Central memory CD8-positive, alpha-beta T cell (primary cell): ENCODE data around the gene PKP4.
"Not testable (repeated sequence)": the region's sequence is repeated elsewhere in the genome, so short reads cannot be mapped to it uniquely, and the experiment has no call there.

ENCODE experiments used
- ATAC-seq: fragments of 150-1000 bp; cut with Tn5 transposase; replicated peaks from 2 replicates; pipeline ENCODE4 v1.10.0; 2022; ENCODE audit warnings: mild to moderate bottlenecking, moderate FRiP score, moderate number of reproducible peaks; ENCODE audit not compliant: poor library complexity, severe bottlenecking; ENCODE audit errors: extremely low read depth
- DNase-seq, 2 donors: peaks; one replicate each; pipeline ENCODE4 v3.0.0; 2021; ENCODE audit warnings: low spot score in 2 of 2
- H3K27ac Mint-ChIP-seq: one replicate; pipeline ENCODE4 v1.8.0; 2022; ENCODE audit warnings: low read depth, mild to moderate bottlenecking, moderate library complexity, mixed read lengths
- H3K27me3 Mint-ChIP-seq: one replicate; pipeline ENCODE4 v1.8.0; 2022; ENCODE audit warnings: mixed read lengths
- H3K36me3 Mint-ChIP-seq: one replicate; pipeline ENCODE4 v1.8.0; 2022; ENCODE audit warnings: mild to moderate bottlenecking, moderate library complexity, mixed read lengths; ENCODE audit not compliant: insufficient read depth
- H3K4me1 Mint-ChIP-seq: one replicate; pipeline ENCODE4 v1.8.0; 2022; ENCODE audit warnings: mixed read lengths
- H3K4me3 Mint-ChIP-seq: one replicate; pipeline ENCODE4 v1.8.0; 2022; ENCODE audit warnings: mild to moderate bottlenecking, moderate library complexity, mixed read lengths
- H3K9me3 Mint-ChIP-seq: one replicate; pipeline ENCODE4 v1.8.0; 2022; ENCODE audit warnings: mixed read lengths

PKP4 gene

GRCh38 chr2:158456309-158457066 is at the start of gene PKP4, which contains the start of gene CCDC148:
PKP4 (plus strand) TSS chr2:158456952; CDS start chr2:158533185, 76,233 bp downstream.
CCDC148 (minus strand) TSS chr2:158456753; CDS start chr2:158456439, 314 bp downstream.
- ATAC-seq (peak; percentile 92), DNase-seq (peak; percentile 73 to 82)
- Mint-ChIP-seq H3K9me3 (no peaks in the 10 kb centered on the region), H3K27me3 (peaks cover 11% of the 10 kb centered on the region), H3K4me3 (peak within 1 kb of the TSS; percentile 94), H3K36me3 (peaks cover 6% of the 10 kb centered on the region), H3K27ac (peak within 1 kb of the TSS; percentile 75), H3K4me1 (peaks cover 20% of the 10 kb centered on the region)

- no peaks in the 10 kb centered on the region for H3K4me1 Mint-ChIP-seq
- H3K9me3 Mint-ChIP-seq = peaks cover 16% of the 10 kb centered on the region
- H3K27ac Mint-ChIP-seq = no peak overlapping the region
These were observed 49.7 kb upstream of the PKP4 start for GRCh38 chr2:158407031-158407430.

GRCh38 chr2:158410132-158410531 is 46.6 kb upstream of the PKP4 start:
- Mint-ChIP-seq H3K36me3 (no peaks in the 10 kb centered on the region), H3K4me3 (no peak overlapping the region), H3K9me3 (peaks cover 17% of the 10 kb centered on the region), H3K27ac (no peak overlapping the region), H3K4me1 (no peaks in the 10 kb centered on the region), H3K27me3 (peaks cover 39% of the 10 kb centered on the region)
- ATAC-seq = no peak
- no peak for DNase-seq

More at GRCh38 chr2:158407031-158407430, 49.7 kb upstream of the PKP4 start:
- DNase-seq (no peak), ATAC-seq (no peak)
- H3K27me3 Mint-ChIP-seq = peaks cover 36% of the 10 kb centered on the region
- H3K4me3 Mint-ChIP-seq = no peak overlapping the region
- H3K36me3 Mint-ChIP-seq = peaks cover 1% of the 10 kb centered on the region

- H3K27ac Mint-ChIP-seq = no peak overlapping the region
- H3K9me3 Mint-ChIP-seq = peaks cover 22% of the 10 kb centered on the region
- no peaks in the 10 kb centered on the region for H3K36me3 Mint-ChIP-seq
- DNase-seq (no peak), ATAC-seq (no peak)
- H3K4me3 Mint-ChIP-seq = no peak overlapping the region
- peaks cover 45% of the 10 kb centered on the region for H3K27me3 Mint-ChIP-seq
- H3K4me1 Mint-ChIP-seq = no peaks in the 10 kb centered on the region
These were observed 45.0 kb upstream of the PKP4 start for GRCh38 chr2:158411748-158412147.

- peaks cover 41% of the 10 kb centered on the region for H3K27me3 Mint-ChIP-seq
- H3K4me3 Mint-ChIP-seq = no peak overlapping the region
- ATAC-seq = no peak
- DNase-seq = no peak
- H3K4me1 Mint-ChIP-seq = no peaks in the 10 kb centered on the region
- H3K9me3 Mint-ChIP-seq = peaks cover 22% of the 10 kb centered on the region
- no peak overlapping the region for H3K27ac Mint-ChIP-seq
- no peaks in the 10 kb centered on the region for H3K36me3 Mint-ChIP-seq
These were observed 44.5 kb upstream of the PKP4 start for GRCh38 chr2:158412206-158412605.

GRCh38 chr2:158413581-158413980 is 43.2 kb upstream of the PKP4 start:
- H3K36me3 Mint-ChIP-seq = no peaks in the 10 kb centered on the region
- DNase-seq = no peak
- H3K4me3 Mint-ChIP-seq = no peak overlapping the region
- no peaks in the 10 kb centered on the region for H3K4me1 Mint-ChIP-seq
- peaks cover 22% of the 10 kb centered on the region for H3K9me3 Mint-ChIP-seq
- H3K27ac Mint-ChIP-seq = no peak overlapping the region
- ATAC-seq = no peak
- peaks cover 41% of the 10 kb centered on the region for H3K27me3 Mint-ChIP-seq

- ATAC-seq = no peak
- no peaks in the 10 kb centered on the region for H3K4me1 Mint-ChIP-seq
- H3K27ac Mint-ChIP-seq = no peak overlapping the region
These were observed 42.2 kb upstream of the PKP4 start for GRCh38 chr2:158414538-158414937.

GRCh38 chr2:158432117-158432516 is 24.6 kb upstream of the PKP4 start:
- Mint-ChIP-seq H3K36me3 (no peaks in the 10 kb centered on the region), H3K9me3 (peaks cover 13% of the 10 kb centered on the region), H3K4me3 (no peak overlapping the region), H3K27me3 (peaks cover 60% of the 10 kb centered on the region), H3K27ac (no peak overlapping the region), H3K4me1 (no peaks in the 10 kb centered on the region)
- no peak for ATAC-seq
- no peak for DNase-seq

More at GRCh38 chr2:158414538-158414937, 42.2 kb upstream of the PKP4 start:
- no peak for DNase-seq
- H3K27me3 Mint-ChIP-seq = peaks cover 38% of the 10 kb centered on the region
- H3K9me3 Mint-ChIP-seq = peaks cover 22% of the 10 kb centered on the region
- H3K4me3 Mint-ChIP-seq = no peak overlapping the region
- no peaks in the 10 kb centered on the region for H3K36me3 Mint-ChIP-seq

- H3K4me3 Mint-ChIP-seq, H3K27ac Mint-ChIP-seq, ATAC-seq, DNase-seq, H3K4me1 Mint-ChIP-seq, H3K36me3 Mint-ChIP-seq, H3K9me3 Mint-ChIP-seq: not testable (repeated sequence)
- H3K27me3 Mint-ChIP-seq = peaks cover 46% of the 10 kb centered on the region
These were observed 23.0 kb upstream of the PKP4 start for GRCh38 chr2:158433716-158434115.

- not testable (repeated sequence) for H3K4me1 Mint-ChIP-seq, DNase-seq, ATAC-seq, H3K9me3 Mint-ChIP-seq, H3K4me3 Mint-ChIP-seq, H3K27ac Mint-ChIP-seq, H3K36me3 Mint-ChIP-seq
- peaks cover 32% of the 10 kb centered on the region for H3K27me3 Mint-ChIP-seq
These were observed 17.7 kb upstream of the PKP4 start for GRCh38 chr2:158439062-158439461.

- DNase-seq = no peak
- Mint-ChIP-seq H3K4me1 (no peaks in the 10 kb centered on the region), H3K4me3 (no peak overlapping the region), H3K27ac (no peak overlapping the region), H3K9me3 (no peaks in the 10 kb centered on the region), H3K27me3 (no peaks in the 10 kb centered on the region), H3K36me3 (peaks cover 2% of the 10 kb centered on the region)
- no peak for ATAC-seq
These were observed 13.1 kb upstream of the PKP4 start for GRCh38 chr2:158443606-158444005.

- H3K27ac Mint-ChIP-seq = peak overlapping the region; percentile 75
- peak; percentile 32 to 35 for DNase-seq
- H3K4me1 Mint-ChIP-seq = peaks cover 20% of the 10 kb centered on the region
- H3K4me3 Mint-ChIP-seq = peak overlapping the region; percentile 94
- peaks cover 6% of the 10 kb centered on the region for H3K36me3 Mint-ChIP-seq
- H3K27me3 Mint-ChIP-seq = peaks cover 11% of the 10 kb centered on the region
- ATAC-seq = peak; percentile 33
- H3K9me3 Mint-ChIP-seq = no peaks in the 10 kb centered on the region
These were observed 507 bp downstream of the PKP4 start for GRCh38 chr2:158457092-158457825.
